Thymus (tissue), 11 donors: ENCODE data around the gene RFLNA. TPM values are rescaled to one million over a fixed set of nuclear protein-coding genes. Genes with fewer than 3 reads are reported as not detected.

ENCODE experiments used
- DNase-seq, 9 donors: peaks; one replicate each; pipeline ENCODE4 v3.0.0-alpha.2; 2013; ENCODE audit warnings: low spot score in 9 of 9, low read depth in 6 of 9, missing footprints in 1 of 9
- H3K27ac ChIP-seq, 2 donors: one replicate each; pipeline ENCODE4 v1.5.1; 2013; ENCODE audit warnings: control low read depth in 1 of 2, low read depth in 1 of 2, low read length in 1 of 2, mild to moderate bottlenecking in 1 of 2, moderate library complexity in 1 of 2
- H3K27me3 ChIP-seq, 2 donors: one replicate each; pipeline ENCODE4 v1.5.1; 2013; ENCODE audit warnings: low read length in 1 of 2; ENCODE audit not compliant: control insufficient read depth in 2 of 2, insufficient read depth in 1 of 2
- H3K36me3 ChIP-seq, 2 donors: one replicate each; pipeline ENCODE4 v1.5.1; 2013; ENCODE audit warnings: low read length in 1 of 2, mild to moderate bottlenecking in 1 of 2, moderate library complexity in 1 of 2; ENCODE audit not compliant: control insufficient read depth in 2 of 2, insufficient read depth in 2 of 2
- H3K4me1 ChIP-seq, 2 donors: one replicate each; pipeline ENCODE4 v1.5.1; 2013; ENCODE audit warnings: low read length in 2 of 2; ENCODE audit not compliant: control insufficient read depth in 2 of 2, insufficient read depth in 2 of 2
- H3K4me3 ChIP-seq, 2 donors: one replicate each; pipeline ENCODE4 v1.5.1; 2013; ENCODE audit warnings: low read length in 2 of 2, control low read depth in 1 of 2, mild to moderate bottlenecking in 1 of 2
- H3K9me3 ChIP-seq, 2 donors: one replicate each; pipeline ENCODE4 v1.5.1; 2013; ENCODE audit warnings: low read length in 1 of 2, mild to moderate bottlenecking in 1 of 2; ENCODE audit not compliant: control insufficient read depth in 2 of 2, insufficient read depth in 1 of 2
- WGBS: extraction: QIAGEN DNeasy Blood & Tissue Kit; methylation state at CpG from one replicate; pipeline ENCODE4 v1.1.7; 2013; 5-methylcytosine and 5-hydroxymethylcytosine counted together
- polyA plus RNA-seq: library from polyadenylated mRNA; stranded (reverse); fragments of 200-250 nt; gene quantifications from one replicate; pipeline ENCODE4 v1.2.3, GENCODE V29; 2013
- total RNA-seq: library from RNA; stranded (reverse); fragments of 120-200 nt; gene quantifications from one replicate; pipeline ENCODE4 v1.2.4, GENCODE V29; 2013
- donor health status: healthy.

The RFLNA gene
- total and polyA plus RNA-seq, 2 donors = 0.33 to 0.59 TPM

DNA sequence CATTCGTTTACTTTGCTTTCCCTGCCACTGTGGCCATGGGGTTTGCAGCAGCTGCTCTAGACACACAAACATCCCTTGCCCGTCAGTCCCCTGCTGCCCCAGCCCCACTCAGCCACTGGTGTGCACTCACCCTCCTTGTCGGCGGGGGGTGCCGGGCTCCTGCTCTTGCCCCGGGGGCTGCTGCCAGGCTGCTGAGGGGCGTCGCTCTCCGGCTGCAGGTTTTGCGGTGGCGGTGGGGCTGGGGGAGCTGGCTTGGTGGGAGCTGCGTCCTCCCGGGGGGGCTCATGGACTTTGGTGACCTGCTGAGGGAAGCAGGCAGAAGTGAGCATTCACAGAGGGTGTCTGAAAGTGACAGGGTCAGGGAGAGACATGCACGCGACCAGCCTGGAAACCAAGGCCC is 67.1 kb downstream of the RFLNA start:
- H3K4me1 ChIP-seq = peaks cover 0 to 2% of the 10 kb centered on the region in 2 donors
- DNase-seq = no peak
- H3K9me3 ChIP-seq = peaks cover 0 to 3% of the 10 kb centered on the region in 2 donors
- H3K36me3 ChIP-seq = peaks cover 64 to 82% of the 10 kb centered on the region in 2 donors
- H3K27me3 ChIP-seq = no peaks in the 10 kb centered on the region
- H3K4me3 ChIP-seq = no peak overlapping the region
- no peak overlapping the region for H3K27ac ChIP-seq
- WGBS = 98% methylated on average over 15 of the region's 15 CpGs

DNA sequence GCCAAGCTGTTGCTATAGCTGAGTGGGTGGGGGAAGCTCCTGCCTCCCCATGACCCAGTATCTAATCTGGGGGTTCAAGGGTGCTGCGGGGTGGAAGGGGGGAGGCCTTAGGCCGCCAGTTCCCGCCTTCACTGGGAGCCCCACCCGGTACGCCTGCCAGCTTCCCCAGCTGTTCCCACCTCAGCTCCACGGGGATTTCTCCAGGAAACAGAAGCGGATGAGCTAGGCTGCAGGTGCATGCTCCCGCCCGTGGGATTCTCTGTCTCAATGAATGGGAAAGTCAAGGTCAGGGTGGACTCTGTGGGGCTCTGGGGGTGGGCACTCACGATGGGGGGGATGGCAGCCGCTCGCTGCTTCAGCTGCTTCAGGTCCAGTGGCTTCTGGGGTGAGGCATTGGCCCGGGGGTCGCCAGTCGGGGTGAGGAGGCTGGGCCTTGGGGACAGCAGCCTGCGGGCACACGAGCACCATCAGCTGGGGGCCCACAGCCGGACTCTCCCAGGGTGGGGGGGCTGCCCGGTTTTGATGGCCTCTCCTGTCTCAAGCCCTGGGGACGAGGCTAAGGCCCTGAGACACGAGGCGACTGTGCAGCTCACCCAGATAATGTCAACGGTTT is 68.6 kb downstream of the RFLNA start:
- Histone ChIP-seq H3K4me3 (no peak overlapping the region), H3K27ac (no peak overlapping the region), H3K27me3 (no peaks in the 10 kb centered on the region), H3K36me3 (peaks cover 54 to 78% of the 10 kb centered on the region in 2 donors), H3K4me1 (peaks cover 0 to 5% of the 10 kb centered on the region in 2 donors), H3K9me3 (peaks cover 0 to 6% of the 10 kb centered on the region in 2 donors)
- WGBS = 94% methylated on average over 23 of the region's 23 CpGs
- no peak for DNase-seq

DNA sequence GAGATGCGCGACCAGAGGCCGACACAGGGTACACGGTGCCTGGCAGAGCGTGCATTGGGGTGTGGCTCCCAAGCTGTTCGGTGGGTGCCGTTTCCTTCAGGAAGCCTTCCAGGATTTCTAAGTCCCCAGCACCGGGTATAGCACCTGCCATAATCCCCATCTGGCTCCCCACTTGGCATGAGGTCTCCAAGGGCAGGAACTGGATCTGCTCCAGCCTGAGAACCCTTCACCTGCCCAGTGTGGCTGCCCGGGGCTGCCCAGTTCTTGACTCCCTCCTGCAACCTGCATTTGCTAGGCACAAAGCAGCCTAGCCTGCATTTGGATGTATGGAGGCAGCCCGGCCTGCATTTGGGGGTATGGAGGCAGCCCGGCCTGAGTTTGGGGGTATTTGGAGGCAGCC is 69.7 kb downstream of the RFLNA start:
- Histone ChIP-seq H3K4me3 (no peak overlapping the region), H3K36me3 (peaks cover 54 to 74% of the 10 kb centered on the region in 2 donors), H3K27me3 (no peaks in the 10 kb centered on the region), H3K27ac (no peak overlapping the region), H3K9me3 (peaks cover 0 to 6% of the 10 kb centered on the region in 2 donors), H3K4me1 (peaks cover 0 to 3% of the 10 kb centered on the region in 2 donors)
- 95% methylated on average over 11 of the region's 11 CpGs for WGBS
- DNase-seq = no peak
